Measurements from ENCODE around the gene OR52E5.

OR52E5 gene

DNA sequence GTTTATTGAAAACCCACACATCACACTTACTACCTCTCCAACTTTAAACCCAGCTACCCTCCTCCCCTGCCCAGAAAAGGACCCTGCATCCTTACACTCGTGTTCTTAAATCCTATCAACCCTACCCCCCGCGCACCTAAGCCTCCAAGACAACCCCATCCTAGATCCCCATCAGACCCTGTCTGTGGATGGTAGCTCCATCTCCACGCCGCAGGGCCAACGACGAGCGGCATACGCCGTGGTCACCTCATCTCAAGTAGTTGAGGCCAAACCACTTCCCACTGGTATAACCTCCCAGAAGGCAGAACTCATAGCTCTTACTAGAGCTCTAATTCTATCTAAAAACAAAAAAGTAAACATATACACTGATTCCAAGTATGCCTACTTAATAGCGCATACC, 39.7 kb downstream of the OR52E5 start:
- in situ Hi-C loops (cut with MboI; ENCODE audit: low sequenced_read_pairs) = no loop called here

DNA sequence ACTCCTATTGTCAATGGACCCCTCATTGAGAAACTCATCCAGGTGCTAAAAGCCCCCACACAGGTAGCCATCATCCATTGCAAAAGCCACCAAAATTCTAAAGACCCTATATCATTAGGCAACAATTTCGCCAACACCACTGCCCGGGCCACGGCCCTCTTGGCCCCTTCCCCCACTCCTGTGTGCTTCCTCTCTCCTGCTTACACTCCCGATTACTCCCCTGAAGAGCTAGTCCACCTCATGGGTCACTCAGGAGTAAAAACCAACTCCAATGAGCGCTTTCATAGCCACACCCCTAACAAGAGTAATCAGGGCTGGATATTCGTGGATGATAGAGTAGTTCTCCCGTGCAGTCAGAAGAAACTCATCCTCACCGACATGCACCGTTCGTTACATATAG, 40.1 kb downstream of the OR52E5 start:
- in situ Hi-C loops (cut with MboI; ENCODE audit: low sequenced_read_pairs) = no loop called here

GRCh38 chr11:5937868-5938602, 45.0 kb downstream of the OR52E5 start:
- in situ Hi-C loops (cut with MboI; ENCODE audit: low sequenced_read_pairs) = no loop called here

- in situ Hi-C loops (cut with MboI; ENCODE audit: low sequenced_read_pairs) = no loop called here
Measured at GRCh38 chr11:5938603-5938965, 45.6 kb downstream of the OR52E5 start.

DNA sequence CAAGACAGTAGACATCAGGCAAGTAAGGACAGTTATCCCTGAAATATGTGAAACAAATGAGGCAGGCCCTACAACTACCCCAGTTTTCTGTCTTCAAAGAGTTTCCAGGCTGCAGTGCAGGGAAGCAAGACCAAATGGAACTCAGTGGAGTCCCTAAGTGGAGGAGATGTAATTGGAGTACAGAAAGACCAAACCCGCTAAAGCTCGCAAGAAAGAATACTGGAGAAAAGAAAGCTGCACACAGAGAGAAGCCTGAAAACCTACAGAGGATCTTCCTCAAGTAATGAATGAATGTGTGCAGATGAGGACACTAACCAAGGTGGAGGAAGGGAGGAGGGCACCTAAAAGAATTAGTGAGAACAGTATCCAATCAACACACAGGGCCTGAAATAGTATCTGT, 47.7 kb downstream of the OR52E5 start:
- in situ Hi-C loops (cut with MboI; ENCODE audit: low sequenced_read_pairs) = no loop called here

DNA sequence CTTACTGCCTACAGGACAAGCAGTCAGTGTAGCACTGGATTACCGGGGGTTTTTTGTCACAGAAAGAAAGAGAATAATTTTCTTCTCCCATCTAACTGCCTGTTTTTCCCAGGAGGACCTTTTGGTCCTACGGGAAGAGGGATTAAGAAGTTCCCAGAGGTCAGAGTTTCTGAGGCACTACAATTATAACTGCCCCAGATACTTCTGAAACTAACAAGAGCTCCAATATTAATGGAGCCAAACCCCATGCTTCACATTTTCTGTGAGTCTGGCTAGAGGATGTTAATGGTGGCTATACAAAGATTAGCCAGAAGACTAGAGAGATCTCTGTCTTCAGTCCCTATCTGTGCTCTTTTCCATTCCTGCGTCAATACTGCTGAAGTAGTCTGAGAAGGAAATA, 48.9 kb downstream of the OR52E5 start, which contains the start of gene OR56A3:
Gene OR56A3 (plus strand): TSS at position 301 of the 400 bp plus-strand sequence. CDS start 5,096 bp downstream, outside the sequence.
- in situ Hi-C loops (cut with MboI; ENCODE audit: low sequenced_read_pairs) = no loop called here

Measured in hTERT RPE-1 (cell line).